Liver (tissue), 9 donors: ENCODE data around the gene ABCC10. TPM values are rescaled to one million over a fixed set of nuclear protein-coding genes. Genes with fewer than 3 reads are reported as not detected.
"Not testable (repeated sequence)": the region's sequence is repeated elsewhere in the genome, so short reads cannot be mapped to it uniquely, and the experiment has no call there.

ENCODE experiments used
- DNase-seq: peaks from one replicate; pipeline ENCODE4 v3.0.0-alpha.2; 2017; ENCODE audit warnings: low spot score
- H3K27ac ChIP-seq, 2 donors: one replicate each; pipeline ENCODE4 v1.7.0; 2013; ENCODE audit warnings: inconsistent platforms in 2 of 2, low read length in 2 of 2, control low read depth in 1 of 2, low read depth in 1 of 2, mild to moderate bottlenecking in 1 of 2
- H3K27me3 ChIP-seq, 4 donors: one replicate each; pipeline versions ENCODE4 v1.6.1 to v1.7.0; 2013; ENCODE audit warnings: low read length in 3 of 4, inconsistent platforms in 1 of 4, mild to moderate bottlenecking in 1 of 4, moderate library complexity in 1 of 4; ENCODE audit not compliant: control insufficient read depth in 4 of 4, insufficient read depth in 4 of 4
- H3K36me3 ChIP-seq, 4 donors: one replicate each; pipeline versions ENCODE4 v1.6.1 to v1.7.0; 2013; ENCODE audit warnings: low read length in 3 of 4, mild to moderate bottlenecking in 3 of 4, low read depth in 1 of 4, moderate library complexity in 1 of 4; ENCODE audit not compliant: control insufficient read depth in 4 of 4, insufficient read depth in 3 of 4
- H3K4me1 ChIP-seq, 4 donors: one replicate each; pipeline versions ENCODE4 v1.6.1 to v1.7.0; 2013; ENCODE audit warnings: low read length in 3 of 4, mild to moderate bottlenecking in 3 of 4, moderate library complexity in 1 of 4; ENCODE audit not compliant: control insufficient read depth in 4 of 4, insufficient read depth in 4 of 4
- H3K4me3 ChIP-seq, 3 donors: one replicate each; pipeline versions ENCODE4 v1.6.1 to v1.7.0; 2013; ENCODE audit warnings: low read length in 3 of 3, control low read depth in 1 of 3, low read depth in 1 of 3, mild to moderate bottlenecking in 1 of 3
- H3K9ac ChIP-seq, 2 donors: one replicate each; pipeline ENCODE4 v1.7.0; 2013; ENCODE audit warnings: low read length in 2 of 2, mild to moderate bottlenecking in 2 of 2, moderate library complexity in 2 of 2, control low read depth in 1 of 2, low read depth in 1 of 2
- H3K9me3 ChIP-seq, 4 donors: one replicate each; pipeline versions ENCODE4 v1.6.1 to v1.7.0; 2013; ENCODE audit warnings: low read length in 3 of 4; ENCODE audit not compliant: control insufficient read depth in 4 of 4
- FOXA1 ChIP-seq: IDR thresholded peaks from 2 replicates; pipeline ENCODE4 v1.6.1; 2016; ENCODE audit warnings: antibody characterized with exemption
- HNF4A ChIP-seq, 2 donors: conservative IDR thresholded peaks; 2 replicates each; pipeline ENCODE4 v1.6.1; 2016; ENCODE audit warnings: antibody characterized with exemption in 2 of 2, mild to moderate bottlenecking in 2 of 2
- TAF1 ChIP-seq: conservative IDR thresholded peaks from 2 replicates; pipeline ENCODE4 v1.6.1; 2016; ENCODE audit warnings: antibody characterized with exemption, mild to moderate bottlenecking
- WGBS: extraction: QIAGEN DNeasy Blood & Tissue Kit; methylation state at CpG from one replicate; pipeline ENCODE4 v1.1.7; 2013; 5-methylcytosine and 5-hydroxymethylcytosine counted together
- polyA plus RNA-seq, 2 donors: library from polyadenylated mRNA; stranded (reverse) in 1 of 2; unstranded in 1 of 2; fragments of 200-250 nt in 1 of 2; fragments of >200 nt in 1 of 2; fragmentation: Nextera tagmentation in 1 of 2; extraction: Ambion mirVana in 1 of 2; gene quantifications; one replicate each; pipeline versions ENCODE4 v1.2.1 to v1.2.3, GENCODE V29; 2013 to 2015
- total RNA-seq, 2 donors: library from RNA; depleted of rRNA; stranded (reverse); fragments of >200 nt; gene quantifications; one replicate each; pipeline ENCODE4 v1.2.3, GENCODE V29; 2014
- TF ChIP-seq, protein P1 (sequence below): IDR thresholded peaks from 2 replicates; pipeline ENCODE4 v1.6.1; 2016; ENCODE audit warnings: antibody characterized with exemption
- TF ChIP-seq, protein P2 (sequence below): IDR thresholded peaks from 2 replicates; pipeline ENCODE4 v1.6.1; 2016; ENCODE audit warnings: antibody characterized with exemption
- TF ChIP-seq, protein P3 (sequence below): IDR thresholded peaks from 2 replicates; pipeline ENCODE4 v1.6.1; 2016; ENCODE audit warnings: antibody characterized with exemption, mild to moderate bottlenecking
- donor health status: healthy.
- donor health status: healthy.
- donor health status: healthy.
- donor health status: healthy.
- donor health status: healthy.

Gene ABCC10
- total and polyA plus RNA-seq, 4 donors = 3.9 to 10.6 (median 5.1) TPM

DNA sequence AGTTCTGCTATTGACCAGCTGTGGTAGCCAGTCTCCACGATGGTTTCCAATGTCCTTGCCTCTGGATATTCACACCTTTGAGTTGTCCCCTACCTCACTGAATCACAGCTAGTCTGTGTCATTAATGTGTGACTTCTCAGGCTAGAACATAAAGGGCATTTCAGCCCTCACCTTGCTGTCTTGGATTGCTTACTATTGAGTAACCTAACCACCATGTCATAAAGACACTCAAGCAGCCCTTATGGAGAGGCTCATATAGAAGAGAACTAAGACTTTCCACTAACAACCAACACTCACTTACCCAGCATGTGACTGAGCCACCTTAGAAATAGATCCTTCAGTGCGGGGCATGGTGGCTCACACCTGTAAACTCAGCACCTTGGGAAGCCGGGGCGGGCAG lies 19.1 kb upstream of the ABCC10 start (continued):
- TF ChIP-seq, protein P1, sequence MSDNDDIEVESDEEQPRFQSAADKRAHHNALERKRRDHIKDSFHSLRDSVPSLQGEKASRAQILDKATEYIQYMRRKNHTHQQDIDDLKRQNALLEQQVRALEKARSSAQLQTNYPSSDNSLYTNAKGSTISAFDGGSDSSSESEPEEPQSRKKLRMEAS = no peak

DNA sequence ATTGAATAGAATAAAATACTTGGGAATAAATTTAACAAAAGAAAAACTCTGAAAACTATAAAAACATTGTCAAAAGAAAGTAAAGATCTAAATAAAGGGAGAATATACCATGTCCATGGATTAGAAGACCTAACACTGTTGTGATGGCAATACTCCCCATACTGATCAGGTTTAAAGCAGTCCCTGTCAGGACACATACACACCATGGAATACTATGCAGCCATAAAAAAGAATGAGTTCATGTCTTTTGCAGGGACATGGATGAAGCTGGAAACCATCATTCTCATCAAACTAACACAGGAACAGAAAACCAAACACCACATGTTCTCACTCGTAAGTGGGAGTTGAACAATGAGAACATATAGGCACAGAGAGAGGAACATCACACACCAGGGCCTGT lies 16.6 kb upstream of the ABCC10 start:
- not testable (repeated sequence) for H3K36me3 ChIP-seq, H3K9me3 ChIP-seq, H3K27ac ChIP-seq, H3K27me3 ChIP-seq, DNase-seq, H3K4me3 ChIP-seq, H3K9ac ChIP-seq, H3K4me1 ChIP-seq
- WGBS = 88% methylated on average over 1 of the region's 1 CpG

DNA sequence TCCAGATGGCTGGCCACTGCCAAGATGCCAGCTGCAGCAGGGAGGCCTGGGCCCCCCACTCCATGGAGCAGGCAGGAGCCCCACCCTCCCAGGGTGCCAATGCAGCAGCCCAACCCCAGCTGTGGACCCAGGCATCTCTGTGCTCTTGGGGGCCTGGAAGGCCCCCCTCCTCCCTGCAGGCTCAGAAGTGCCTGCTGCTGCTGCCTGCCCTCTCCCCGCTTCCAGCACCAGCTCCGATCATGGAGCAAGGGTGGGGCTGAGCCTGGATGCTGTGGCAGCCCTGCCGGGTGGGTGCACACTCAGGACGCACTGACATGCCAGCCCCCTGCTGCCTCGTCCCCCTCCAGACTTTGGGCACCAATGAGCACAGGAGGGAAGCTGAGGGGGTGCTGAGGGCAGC lies 14.8 kb upstream of the ABCC10 start:
- 82% methylated on average over 5 of the region's 5 CpGs for WGBS
- TF ChIP-seq TAF1 (no peak), HNF4A (conservative IDR thresholded peaks at IDR 0.05) (no peak)
- TF ChIP-seq, protein P2, sequence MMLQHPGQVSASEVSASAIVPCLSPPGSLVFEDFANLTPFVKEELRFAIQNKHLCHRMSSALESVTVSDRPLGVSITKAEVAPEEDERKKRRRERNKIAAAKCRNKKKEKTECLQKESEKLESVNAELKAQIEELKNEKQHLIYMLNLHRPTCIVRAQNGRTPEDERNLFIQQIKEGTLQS = no peak
- TF ChIP-seq, protein P3, sequence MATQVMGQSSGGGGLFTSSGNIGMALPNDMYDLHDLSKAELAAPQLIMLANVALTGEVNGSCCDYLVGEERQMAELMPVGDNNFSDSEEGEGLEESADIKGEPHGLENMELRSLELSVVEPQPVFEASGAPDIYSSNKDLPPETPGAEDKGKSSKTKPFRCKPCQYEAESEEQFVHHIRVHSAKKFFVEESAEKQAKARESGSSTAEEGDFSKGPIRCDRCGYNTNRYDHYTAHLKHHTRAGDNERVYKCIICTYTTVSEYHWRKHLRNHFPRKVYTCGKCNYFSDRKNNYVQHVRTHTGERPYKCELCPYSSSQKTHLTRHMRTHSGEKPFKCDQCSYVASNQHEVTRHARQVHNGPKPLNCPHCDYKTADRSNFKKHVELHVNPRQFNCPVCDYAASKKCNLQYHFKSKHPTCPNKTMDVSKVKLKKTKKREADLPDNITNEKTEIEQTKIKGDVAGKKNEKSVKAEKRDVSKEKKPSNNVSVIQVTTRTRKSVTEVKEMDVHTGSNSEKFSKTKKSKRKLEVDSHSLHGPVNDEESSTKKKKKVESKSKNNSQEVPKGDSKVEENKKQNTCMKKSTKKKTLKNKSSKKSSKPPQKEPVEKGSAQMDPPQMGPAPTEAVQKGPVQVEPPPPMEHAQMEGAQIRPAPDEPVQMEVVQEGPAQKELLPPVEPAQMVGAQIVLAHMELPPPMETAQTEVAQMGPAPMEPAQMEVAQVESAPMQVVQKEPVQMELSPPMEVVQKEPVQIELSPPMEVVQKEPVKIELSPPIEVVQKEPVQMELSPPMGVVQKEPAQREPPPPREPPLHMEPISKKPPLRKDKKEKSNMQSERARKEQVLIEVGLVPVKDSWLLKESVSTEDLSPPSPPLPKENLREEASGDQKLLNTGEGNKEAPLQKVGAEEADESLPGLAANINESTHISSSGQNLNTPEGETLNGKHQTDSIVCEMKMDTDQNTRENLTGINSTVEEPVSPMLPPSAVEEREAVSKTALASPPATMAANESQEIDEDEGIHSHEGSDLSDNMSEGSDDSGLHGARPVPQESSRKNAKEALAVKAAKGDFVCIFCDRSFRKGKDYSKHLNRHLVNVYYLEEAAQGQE = no peak
- H3K4me3 ChIP-seq = no peak overlapping the region
- H3K9ac ChIP-seq = no peak overlapping the region
- H3K27me3 ChIP-seq = no peaks in the 10 kb centered on the region
- DNase-seq = no peak
- no peaks in the 10 kb centered on the region for H3K4me1 ChIP-seq
- H3K36me3 ChIP-seq = no peaks in the 10 kb centered on the region
- H3K9me3 ChIP-seq = no peaks in the 10 kb centered on the region
- H3K27ac ChIP-seq = no peak overlapping the region

DNA sequence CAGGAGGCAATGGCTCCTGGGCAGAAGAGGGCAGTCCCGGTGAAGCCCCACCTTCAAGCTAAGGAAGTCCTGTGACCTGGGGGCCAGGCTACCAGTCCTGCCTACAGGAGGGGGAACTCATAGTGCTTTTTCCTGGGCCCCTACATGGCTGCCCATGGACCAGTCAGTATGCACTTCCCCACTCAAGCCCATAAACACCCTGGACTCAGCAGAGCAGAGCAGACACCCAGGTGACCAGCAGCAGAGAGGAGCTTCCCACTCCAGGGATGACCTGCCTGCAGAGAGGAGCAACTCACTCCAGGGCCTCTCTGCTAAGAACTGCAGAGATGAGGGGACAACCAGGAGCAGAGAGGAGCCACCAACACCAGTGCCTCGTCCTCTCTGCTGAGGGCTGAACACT lies 14.3 kb upstream of the ABCC10 start:
- Histone ChIP-seq H3K27me3 (no peaks in the 10 kb centered on the region), H3K4me3 (no peak overlapping the region), H3K4me1 (no peaks in the 10 kb centered on the region), H3K36me3 (no peaks in the 10 kb centered on the region), H3K27ac (no peak overlapping the region), H3K9ac (no peak overlapping the region), H3K9me3 (no peaks in the 10 kb centered on the region)
- WGBS = 95% methylated on average over 2 of the region's 2 CpGs
- DNase-seq = no peak
- no peak for TF ChIP-seq FOXA1

DNA sequence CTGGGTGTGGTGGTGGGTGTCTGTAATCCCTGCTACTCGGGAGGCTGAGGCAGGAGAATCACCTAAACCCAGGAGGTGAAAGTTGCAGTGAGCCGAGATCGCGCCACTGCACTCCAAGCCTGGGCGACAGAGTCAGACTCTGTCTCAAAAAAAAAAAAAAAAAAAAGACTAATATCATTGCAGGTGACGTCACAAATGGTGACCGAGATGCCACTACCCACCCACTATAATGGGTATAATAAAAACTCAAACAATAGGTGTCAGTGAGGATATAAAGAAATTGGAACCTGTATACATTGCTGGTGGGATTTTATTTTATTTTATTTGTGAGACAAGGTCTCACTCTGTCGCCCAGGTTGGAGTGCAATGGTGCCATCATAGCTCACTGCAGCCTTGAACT lies 12.1 kb upstream of the ABCC10 start:
- DNase-seq, H3K4me3 ChIP-seq, H3K36me3 ChIP-seq, H3K9me3 ChIP-seq, H3K27ac ChIP-seq, H3K9ac ChIP-seq, H3K27me3 ChIP-seq, H3K4me1 ChIP-seq: not testable (repeated sequence)
- 91% methylated on average over 8 of the region's 8 CpGs for WGBS
